GM12878 (cell line): Measurements from ENCODE around the gene ZFP1. TPM values are rescaled to one million over a fixed set of nuclear protein-coding genes. Genes with fewer than 3 reads are reported as not detected.

ENCODE experiments used
- GATAD2B ChIP-seq: fragments of 450-650 bp; conservative IDR thresholded peaks from 2 replicates; pipeline ENCODE4 v1.6.1; 2017; ENCODE audit warnings: low read depth, mild to moderate bottlenecking, moderate library complexity
- KLF5 ChIP-seq: fragments of 450-650 bp; IDR thresholded peaks from 2 replicates; pipeline ENCODE4 v1.6.1; 2014; ENCODE audit warnings: mild to moderate bottlenecking; ENCODE audit not compliant: partially characterized antibody
- MYC ChIP-seq: IDR thresholded peaks from 2 replicates; pipeline ENCODE4 v1.6.1; 2011; ENCODE audit warnings: mild to moderate bottlenecking, low read length, moderate library complexity, inconsistent platforms; ENCODE audit not compliant: insufficient read depth, insufficient replicate concordance, insufficient read length, severe bottlenecking
- NBN ChIP-seq: fragments of 450-650 bp; IDR thresholded peaks from 2 replicates; pipeline ENCODE4 v1.6.1; 2016
- SMARCA5 ChIP-seq: fragments of 450-650 bp; IDR thresholded peaks from 2 replicates; pipeline ENCODE4 v1.6.1; 2017; ENCODE audit warnings: mild to moderate bottlenecking
- TAF1 ChIP-seq: IDR thresholded peaks from 2 replicates; pipeline ENCODE4 v1.6.1; 2011; ENCODE audit warnings: mild to moderate bottlenecking, low read depth, low read length, borderline replicate concordance
- ZNF622 ChIP-seq: fragments of 450-650 bp; IDR thresholded peaks from 2 replicates; pipeline ENCODE4 v1.6.1; 2017; ENCODE audit warnings: mild to moderate bottlenecking, inconsistent platforms
- polyA plus RNA-seq, 11 experiments: library from polyadenylated mRNA; depleted of rRNA in 4 of 11; unstranded in 6 of 11; stranded (reverse) in 5 of 11; fragments of >200 nt; fragmentation: Nextera tagmentation in 4 of 11; fragmentation: Illumina TruSeq in 1 of 11; extraction: Ambion mirVana in 4 of 11; extraction: Trizol in 1 of 11; gene quantifications; 1 replicate in 1 of 11; 2 replicates in 10 of 11; pipeline versions ENCODE4 v1.2.1 to v1.2.3, GENCODE V29; 2011 to 2016; ENCODE audit warnings: inconsistent platforms in 2 of 11, missing spikeins in 2 of 11, low read depth in 1 of 11
- total RNA-seq, 4 experiments: library from RNA; depleted of rRNA in 3 of 4; stranded (reverse); fragments of >200 nt in 3 of 4; fragmentation: Illumina TruSeq in 1 of 4; extraction: Trizol in 1 of 4; gene quantifications; 2 replicates each; pipeline versions ENCODE4 v1.2.1 to v1.2.3, GENCODE V29; 2013 to 2021
- TF ChIP-seq, protein P1 (sequence below): fragments of 450-650 bp; formaldehyde crosslinking; IDR thresholded peaks from 2 replicates; pipeline ENCODE4 v1.4.0; 2022; ENCODE audit warnings: mild to moderate bottlenecking, moderate library complexity
- TF ChIP-seq, protein P2 (sequence below): IDR thresholded peaks from 2 replicates; pipeline ENCODE4 v1.6.1; 2011; ENCODE audit warnings: mild to moderate bottlenecking, low read depth, low read length, moderate library complexity; ENCODE audit not compliant: insufficient replicate concordance
- TF ChIP-seq, protein P3 (sequence below): fragments of 450-650 bp; conservative IDR thresholded peaks from 2 replicates; pipeline ENCODE4 v1.6.1; 2017; ENCODE audit warnings: mild to moderate bottlenecking, moderate library complexity
- TF ChIP-seq, protein P4 (sequence below): fragments of 150-350 bp; IDR thresholded peaks from 2 replicates; pipeline ENCODE4 v1.6.1; 2016; ENCODE audit warnings: low read depth, low read length
- TF ChIP-seq, protein P5 (sequence below): fragments of 450-650 bp; formaldehyde crosslinking; IDR thresholded peaks from 2 replicates; pipeline ENCODE4 v1.5.0; 2022; ENCODE audit warnings: mild to moderate bottlenecking, missing genetic modification characterization

ZFP1 gene
- total and polyA plus RNA-seq, 10 of the 15 experiments (the other 5 are each of a cell fraction or from before 2014, with no cell fraction given), result 3.5 to 17.6 (median 14.7) TPM

DNA sequence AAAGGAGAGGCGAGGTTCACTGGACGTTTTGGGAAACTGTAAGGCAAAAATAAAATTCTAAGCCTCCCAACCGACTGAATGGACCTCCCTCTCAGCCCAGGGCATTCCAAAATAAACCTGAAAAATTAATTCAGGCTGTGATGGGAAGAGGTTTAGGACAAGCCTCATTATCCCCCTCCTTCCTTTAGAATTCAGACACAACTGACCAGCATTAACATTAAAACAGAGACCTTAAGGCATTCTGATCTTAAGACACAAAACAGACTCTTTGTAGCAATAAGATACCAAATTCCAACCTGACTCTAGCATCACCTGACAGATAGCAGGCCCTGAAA, 31.4 kb upstream of the ZFP1 start (continued):
- TF ChIP-seq, protein P1, sequence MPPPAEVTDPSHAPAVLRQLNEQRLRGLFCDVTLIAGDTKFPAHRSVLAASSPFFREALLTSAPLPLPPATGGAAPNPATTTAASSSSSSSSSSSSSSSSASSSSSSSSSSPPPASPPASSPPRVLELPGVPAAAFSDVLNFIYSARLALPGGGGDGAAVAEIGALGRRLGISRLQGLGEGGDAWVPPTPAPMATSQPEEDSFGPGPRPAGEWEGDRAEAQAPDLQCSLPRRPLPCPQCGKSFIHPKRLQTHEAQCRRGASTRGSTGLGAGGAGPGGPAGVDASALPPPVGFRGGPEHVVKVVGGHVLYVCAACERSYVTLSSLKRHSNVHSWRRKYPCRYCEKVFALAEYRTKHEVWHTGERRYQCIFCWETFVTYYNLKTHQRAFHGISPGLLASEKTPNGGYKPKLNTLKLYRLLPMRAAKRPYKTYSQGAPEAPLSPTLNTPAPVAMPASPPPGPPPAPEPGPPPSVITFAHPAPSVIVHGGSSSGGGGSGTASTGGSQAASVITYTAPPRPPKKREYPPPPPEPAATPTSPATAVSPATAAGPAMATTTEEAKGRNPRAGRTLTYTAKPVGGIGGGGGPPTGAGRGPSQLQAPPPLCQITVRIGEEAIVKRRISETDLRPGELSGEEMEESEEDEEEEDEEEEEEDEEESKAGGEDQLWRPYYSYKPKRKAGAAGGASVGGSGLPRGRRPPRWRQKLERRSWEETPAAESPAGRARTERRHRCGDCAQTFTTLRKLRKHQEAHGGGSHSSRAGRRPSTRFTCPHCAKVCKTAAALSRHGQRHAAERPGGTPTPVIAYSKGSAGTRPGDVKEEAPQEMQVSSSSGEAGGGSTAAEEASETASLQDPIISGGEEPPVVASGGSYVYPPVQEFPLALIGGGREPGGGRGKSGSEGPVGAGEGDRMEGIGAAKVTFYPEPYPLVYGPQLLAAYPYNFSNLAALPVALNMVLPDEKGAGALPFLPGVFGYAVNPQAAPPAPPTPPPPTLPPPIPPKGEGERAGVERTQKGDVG (CRISPR knock-in tag), result no peak
- TF ChIP-seq, protein P2, sequence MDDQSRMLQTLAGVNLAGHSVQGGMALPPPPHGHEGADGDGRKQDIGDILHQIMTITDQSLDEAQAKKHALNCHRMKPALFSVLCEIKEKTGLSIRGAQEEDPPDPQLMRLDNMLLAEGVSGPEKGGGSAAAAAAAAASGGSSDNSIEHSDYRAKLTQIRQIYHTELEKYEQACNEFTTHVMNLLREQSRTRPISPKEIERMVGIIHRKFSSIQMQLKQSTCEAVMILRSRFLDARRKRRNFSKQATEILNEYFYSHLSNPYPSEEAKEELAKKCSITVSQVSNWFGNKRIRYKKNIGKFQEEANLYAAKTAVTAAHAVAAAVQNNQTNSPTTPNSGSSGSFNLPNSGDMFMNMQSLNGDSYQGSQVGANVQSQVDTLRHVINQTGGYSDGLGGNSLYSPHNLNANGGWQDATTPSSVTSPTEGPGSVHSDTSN, result no peak
- TF ChIP-seq GATAD2B (no peak), ZNF622 (no peak), MYC (no peak), KLF5 (no peak), NBN (no peak), SMARCA5 (no peak), TAF1 (no peak)
- TF ChIP-seq, protein P3, sequence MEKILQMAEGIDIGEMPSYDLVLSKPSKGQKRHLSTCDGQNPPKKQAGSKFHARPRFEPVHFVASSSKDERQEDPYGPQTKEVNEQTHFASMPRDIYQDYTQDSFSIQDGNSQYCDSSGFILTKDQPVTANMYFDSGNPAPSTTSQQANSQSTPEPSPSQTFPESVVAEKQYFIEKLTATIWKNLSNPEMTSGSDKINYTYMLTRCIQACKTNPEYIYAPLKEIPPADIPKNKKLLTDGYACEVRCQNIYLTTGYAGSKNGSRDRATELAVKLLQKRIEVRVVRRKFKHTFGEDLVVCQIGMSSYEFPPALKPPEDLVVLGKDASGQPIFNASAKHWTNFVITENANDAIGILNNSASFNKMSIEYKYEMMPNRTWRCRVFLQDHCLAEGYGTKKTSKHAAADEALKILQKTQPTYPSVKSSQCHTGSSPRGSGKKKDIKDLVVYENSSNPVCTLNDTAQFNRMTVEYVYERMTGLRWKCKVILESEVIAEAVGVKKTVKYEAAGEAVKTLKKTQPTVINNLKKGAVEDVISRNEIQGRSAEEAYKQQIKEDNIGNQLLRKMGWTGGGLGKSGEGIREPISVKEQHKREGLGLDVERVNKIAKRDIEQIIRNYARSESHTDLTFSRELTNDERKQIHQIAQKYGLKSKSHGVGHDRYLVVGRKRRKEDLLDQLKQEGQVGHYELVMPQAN, result no peak
- TF ChIP-seq, protein P4, sequence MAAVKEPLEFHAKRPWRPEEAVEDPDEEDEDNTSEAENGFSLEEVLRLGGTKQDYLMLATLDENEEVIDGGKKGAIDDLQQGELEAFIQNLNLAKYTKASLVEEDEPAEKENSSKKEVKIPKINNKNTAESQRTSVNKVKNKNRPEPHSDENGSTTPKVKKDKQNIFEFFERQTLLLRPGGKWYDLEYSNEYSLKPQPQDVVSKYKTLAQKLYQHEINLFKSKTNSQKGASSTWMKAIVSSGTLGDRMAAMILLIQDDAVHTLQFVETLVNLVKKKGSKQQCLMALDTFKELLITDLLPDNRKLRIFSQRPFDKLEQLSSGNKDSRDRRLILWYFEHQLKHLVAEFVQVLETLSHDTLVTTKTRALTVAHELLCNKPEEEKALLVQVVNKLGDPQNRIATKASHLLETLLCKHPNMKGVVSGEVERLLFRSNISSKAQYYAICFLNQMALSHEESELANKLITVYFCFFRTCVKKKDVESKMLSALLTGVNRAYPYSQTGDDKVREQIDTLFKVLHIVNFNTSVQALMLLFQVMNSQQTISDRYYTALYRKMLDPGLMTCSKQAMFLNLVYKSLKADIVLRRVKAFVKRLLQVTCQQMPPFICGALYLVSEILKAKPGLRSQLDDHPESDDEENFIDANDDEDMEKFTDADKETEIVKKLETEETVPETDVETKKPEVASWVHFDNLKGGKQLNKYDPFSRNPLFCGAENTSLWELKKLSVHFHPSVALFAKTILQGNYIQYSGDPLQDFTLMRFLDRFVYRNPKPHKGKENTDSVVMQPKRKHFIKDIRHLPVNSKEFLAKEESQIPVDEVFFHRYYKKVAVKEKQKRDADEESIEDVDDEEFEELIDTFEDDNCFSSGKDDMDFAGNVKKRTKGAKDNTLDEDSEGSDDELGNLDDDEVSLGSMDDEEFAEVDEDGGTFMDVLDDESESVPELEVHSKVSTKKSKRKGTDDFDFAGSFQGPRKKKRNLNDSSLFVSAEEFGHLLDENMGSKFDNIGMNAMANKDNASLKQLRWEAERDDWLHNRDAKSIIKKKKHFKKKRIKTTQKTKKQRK, result no peak
- TF ChIP-seq, protein P5, sequence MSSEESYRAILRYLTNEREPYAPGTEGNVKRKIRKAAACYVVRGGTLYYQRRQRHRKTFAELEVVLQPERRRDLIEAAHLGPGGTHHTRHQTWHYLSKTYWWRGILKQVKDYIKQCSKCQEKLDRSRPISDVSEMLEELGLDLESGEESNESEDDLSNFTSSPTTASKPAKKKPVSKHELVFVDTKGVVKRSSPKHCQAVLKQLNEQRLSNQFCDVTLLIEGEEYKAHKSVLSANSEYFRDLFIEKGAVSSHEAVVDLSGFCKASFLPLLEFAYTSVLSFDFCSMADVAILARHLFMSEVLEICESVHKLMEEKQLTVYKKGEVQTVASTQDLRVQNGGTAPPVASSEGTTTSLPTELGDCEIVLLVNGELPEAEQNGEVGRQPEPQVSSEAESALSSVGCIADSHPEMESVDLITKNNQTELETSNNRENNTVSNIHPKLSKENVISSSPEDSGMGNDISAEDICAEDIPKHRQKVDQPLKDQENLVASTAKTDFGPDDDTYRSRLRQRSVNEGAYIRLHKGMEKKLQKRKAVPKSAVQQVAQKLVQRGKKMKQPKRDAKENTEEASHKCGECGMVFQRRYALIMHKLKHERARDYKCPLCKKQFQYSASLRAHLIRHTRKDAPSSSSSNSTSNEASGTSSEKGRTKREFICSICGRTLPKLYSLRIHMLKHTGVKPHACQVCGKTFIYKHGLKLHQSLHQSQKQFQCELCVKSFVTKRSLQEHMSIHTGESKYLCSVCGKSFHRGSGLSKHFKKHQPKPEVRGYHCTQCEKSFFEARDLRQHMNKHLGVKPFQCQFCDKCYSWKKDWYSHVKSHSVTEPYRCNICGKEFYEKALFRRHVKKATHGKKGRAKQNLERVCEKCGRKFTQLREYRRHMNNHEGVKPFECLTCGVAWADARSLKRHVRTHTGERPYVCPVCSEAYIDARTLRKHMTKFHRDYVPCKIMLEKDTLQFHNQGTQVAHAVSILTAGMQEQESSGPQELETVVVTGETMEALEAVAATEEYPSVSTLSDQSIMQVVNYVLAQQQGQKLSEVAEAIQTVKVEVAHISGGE, result no peak
